ENCODE data around the gene ZC3H15.

- TF ChIP-seq CTCF (IDR thresholded peaks at IDR 0.05), result no peak
- TF ChIP-seq ZFX (IDR thresholded peaks at IDR 0.05; ENCODE audit: borderline replicate concordance), result no peak
Observed at GRCh38 chr2:186443851-186444250, 42.2 kb upstream of the ZC3H15 start.

Measured in 22Rv1 (cell line).